Posterior vena cava (tissue), 2 donors: ENCODE measurements around the gene CCDC117. TPM values are rescaled to one million over a fixed set of nuclear protein-coding genes. Genes with fewer than 3 reads are reported as not detected.
A peak's percentile ranks its signal among the peaks of the same experiment; 100 is the strongest.
"Not testable (repeated sequence)": the region's sequence is repeated elsewhere in the genome, so short reads cannot be mapped to it uniquely, and the experiment has no call there.

Source experiments
- DNase-seq: peaks from one replicate; pipeline ENCODE4 v3.0.0-alpha.2; 2020; ENCODE audit warnings: low spot score
- intact Hi-C, 2 donors: fragments of 100-400 bp; cut with DNase I; formaldehyde crosslinking; loops; one replicate each; pipeline versions ENCODE4 v1.14.1 to v1.14.2; 2022 to 2023
- long read RNA-seq, 2 donors: library from polyadenylated mRNA; unstranded; transcript quantifications; one replicate each; pipeline ENCODE4 v2.0.0, GENCODE V29; 2020 to 2021
- total RNA-seq, 2 donors: library from RNA; stranded (reverse); fragmentation: NEBNext Ultra II Directional; extraction: Animal tissue kit (Norgen Biotek cat#: 25700); gene quantifications; one replicate each; pipeline ENCODE4 v1.2.1, GENCODE V29; 2021
- donor health status: DM: yes; HTN: yes; CAD: no.
- donor health status: DM: yes; HTN: yes; CAD: no.

The CCDC117 gene, protein sequence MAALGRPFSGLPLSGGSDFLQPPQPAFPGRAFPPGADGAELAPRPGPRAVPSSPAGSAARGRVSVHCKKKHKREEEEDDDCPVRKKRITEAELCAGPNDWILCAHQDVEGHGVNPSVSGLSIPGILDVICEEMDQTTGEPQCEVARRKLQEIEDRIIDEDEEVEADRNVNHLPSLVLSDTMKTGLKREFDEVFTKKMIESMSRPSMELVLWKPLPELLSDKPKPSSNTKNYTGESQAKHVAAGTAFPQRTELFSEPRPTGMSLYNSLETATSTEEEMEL
- 10 to 100 TPM; 12.0 to 19.6 TPM for total RNA-seq
- long read RNA-seq, donor 1, transcript CCDC117-201 (5 exons, 3,985 nt), result major isoform, 5 of 11 reads
- long read RNA-seq, donor 1, partial matches to known transcripts, result 0 of 11 reads
- long read RNA-seq, donor 1, other reads (novel, unspliced or antisense), result 5 of 11 reads
- long read RNA-seq, donor 2, partial matches to known transcripts, result 1 of 5 reads
- long read RNA-seq, donor 2, other reads (novel, unspliced or antisense), result 3 of 5 reads

DNA sequence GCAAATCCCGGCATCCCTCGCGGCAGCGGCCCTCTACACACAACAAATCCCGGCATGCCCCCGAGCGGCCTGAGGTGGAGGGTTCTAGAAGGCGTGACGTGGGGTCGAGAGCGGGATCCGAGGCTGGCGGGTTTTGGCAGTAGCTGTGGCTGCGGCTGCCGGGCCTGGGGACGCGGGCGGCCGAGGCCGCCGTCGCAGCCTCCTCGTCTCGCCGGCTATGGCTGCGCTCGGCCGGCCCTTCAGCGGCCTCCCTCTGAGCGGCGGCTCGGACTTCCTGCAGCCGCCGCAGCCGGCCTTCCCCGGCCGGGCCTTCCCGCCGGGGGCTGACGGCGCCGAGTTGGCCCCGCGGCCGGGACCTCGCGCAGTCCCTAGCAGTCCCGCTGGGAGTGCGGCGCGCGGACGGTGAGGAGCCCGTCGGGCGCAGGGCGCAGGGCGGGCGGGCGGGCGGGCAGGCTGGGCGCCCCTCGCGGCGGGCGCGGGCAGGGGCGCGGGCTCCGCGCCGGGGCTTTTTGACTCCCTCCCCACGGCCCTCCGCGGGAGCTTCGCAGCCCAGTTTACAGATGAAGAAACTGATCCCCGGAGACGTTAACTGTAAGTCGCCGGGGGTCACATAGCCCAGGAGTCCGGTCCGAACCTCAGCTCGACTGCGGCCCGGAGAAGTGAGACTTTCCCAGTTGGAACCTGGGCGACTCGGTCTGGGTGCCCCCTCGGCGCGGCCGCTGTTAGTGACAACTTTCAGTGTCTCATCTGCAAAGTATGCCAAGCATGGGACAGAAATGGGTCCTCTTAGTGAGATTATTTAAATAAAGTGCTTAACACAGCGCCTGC lies at the start of gene CCDC117:
Gene CCDC117, plus strand, starts transcription at position 63 of the 828 bp plus-strand sequence. Its CDS starts 155 bp downstream, at position 218.
- intact Hi-C loops, result no loop called here

DNA sequence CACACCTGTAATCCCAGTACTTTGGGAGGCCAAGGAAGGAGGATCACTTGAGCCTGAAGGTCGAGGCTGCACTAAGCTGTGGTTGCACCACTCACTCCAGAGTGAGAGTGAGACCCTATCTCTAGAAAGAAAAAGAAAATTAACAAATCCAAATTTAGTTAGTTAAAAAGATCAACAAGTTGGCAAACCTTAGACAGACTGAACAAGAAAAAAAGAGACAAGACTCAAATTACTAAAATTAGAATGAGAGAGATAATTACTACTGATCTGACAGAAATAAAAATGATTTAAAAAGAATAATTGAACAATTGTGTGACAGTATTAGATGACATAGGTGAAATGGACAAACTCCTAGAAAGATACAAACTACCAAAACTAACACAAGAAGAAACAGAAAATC lies 44.5 kb upstream of the CCDC117 start:
- intact Hi-C loops, result no loop called here
- no peak for DNase-seq

More for the DNA sequence above, at the start of gene CCDC117:
- DNase-seq, result peak; percentile 98

DNA sequence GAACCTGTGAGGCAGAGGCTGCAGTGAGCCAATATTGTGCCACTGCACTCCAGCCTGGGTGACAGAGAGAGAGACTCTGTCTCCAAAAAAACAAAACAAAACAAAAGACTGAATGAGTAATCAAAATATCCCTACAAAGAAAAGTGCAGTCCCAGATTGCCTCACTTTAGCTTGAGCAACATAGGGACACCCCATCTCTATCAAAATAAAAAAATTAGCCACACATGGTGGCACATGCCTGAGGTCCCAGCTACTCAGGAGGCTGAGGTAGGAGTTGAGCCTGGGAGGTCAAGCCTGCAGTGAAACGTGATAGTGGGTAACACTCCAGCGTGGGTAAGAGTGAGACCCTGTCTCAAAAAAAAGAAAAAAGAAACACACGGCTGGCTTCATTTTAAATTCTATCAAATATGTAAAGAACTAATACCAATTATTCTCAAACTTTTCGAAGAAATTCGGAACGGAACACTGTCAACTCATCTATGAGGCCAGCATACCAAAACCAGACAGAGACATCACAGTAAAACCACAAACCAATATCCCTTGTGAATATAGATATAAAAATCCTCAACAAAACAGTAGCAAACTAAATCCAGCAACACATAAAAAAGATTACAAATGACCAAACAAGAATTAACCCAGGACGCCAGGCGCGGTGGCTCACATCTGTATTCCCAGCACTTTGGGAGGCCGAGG lies 43.7 kb upstream of the CCDC117 start:
- no peak for DNase-seq
- intact Hi-C loops, result no loop called here

DNA sequence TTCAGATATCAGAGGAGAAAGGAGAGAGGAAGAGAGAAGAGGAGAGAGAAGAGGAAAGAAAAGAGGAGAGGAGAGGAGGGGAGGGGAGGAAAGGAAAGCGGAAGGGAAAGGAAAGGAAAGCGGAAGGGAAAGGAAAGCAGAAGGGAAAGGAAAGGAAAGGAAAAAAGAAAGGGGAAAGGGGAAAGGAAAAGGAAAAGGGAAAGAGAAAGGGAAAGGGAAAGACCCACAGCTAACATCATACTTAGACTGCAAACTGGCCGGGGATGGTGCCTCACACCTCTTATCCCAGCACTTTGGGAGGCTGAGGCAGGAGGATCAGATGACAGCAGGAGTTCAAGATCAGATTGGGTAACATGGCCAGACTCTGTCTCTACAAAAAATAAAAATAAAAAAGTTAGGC lies 42.3 kb upstream of the CCDC117 start:
- no peak for DNase-seq
- intact Hi-C loops, result no loop called here

DNA sequence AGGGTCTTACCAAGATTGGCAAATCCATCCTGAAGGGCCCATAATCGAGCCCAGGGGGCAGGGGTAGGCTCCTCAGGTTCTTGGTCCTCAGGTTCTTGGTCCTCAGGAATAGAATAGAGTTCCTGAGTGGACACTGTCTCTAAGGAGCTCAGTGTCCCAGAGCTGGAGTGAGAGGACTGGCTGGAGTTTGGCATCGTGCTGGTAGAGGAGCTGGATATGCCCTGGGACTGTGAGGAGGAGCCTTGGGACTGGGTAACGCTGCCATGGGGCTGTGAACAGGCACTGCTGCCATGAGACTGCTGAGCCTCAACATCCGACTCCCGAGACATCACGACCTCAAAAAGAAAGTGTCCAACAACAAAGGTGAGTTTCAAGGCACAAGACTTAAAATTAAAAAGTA lies 38.1 kb upstream of the CCDC117 start:
- DNase-seq, result no peak
- intact Hi-C loops, result no loop called here

DNA sequence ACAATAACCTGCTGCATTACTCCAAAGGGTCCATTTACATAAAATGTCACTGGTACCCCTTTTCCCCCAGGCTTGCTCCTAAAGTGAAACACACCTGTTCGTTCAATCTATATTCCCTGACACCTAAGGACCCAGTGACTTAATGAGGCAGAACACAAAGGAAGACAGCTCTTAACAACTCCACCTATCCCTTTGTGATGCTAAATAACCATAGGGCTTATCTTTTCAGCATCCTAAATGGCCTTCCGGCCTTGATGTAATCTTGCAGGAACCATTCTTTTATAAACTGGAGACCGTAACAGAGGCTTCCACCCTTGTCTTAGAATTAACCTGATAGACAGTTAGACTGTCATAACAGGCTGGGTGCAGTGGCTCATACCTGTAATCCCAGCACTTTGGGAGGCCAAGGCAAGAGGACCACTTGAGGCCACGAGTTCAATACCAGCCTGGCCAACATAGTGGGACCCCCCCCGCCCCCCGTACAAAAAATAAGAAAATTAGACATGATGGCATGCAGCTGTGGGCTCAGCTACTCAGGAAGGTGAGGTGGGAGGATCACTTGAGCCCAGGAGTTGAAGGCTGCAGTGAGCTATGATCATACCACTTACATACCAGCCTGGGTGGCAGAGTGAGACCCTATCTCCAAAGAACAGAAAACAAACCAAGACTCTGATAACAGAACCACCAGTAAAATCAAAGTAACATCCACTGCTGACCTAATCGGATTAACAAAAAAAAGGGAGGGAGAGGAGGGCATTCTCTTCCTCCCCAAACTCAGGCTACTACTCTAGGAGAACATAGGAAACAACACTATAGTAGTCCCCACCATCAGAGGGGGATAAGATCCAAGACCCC lies 36.0 kb upstream of the CCDC117 start:
- no peak for DNase-seq
- intact Hi-C loops, result loop anchor here in 1 of 2 donors (5.0 kb wide), 1 partner anchor 69 kb away; no protein-coding TSS in a partner anchor

DNA sequence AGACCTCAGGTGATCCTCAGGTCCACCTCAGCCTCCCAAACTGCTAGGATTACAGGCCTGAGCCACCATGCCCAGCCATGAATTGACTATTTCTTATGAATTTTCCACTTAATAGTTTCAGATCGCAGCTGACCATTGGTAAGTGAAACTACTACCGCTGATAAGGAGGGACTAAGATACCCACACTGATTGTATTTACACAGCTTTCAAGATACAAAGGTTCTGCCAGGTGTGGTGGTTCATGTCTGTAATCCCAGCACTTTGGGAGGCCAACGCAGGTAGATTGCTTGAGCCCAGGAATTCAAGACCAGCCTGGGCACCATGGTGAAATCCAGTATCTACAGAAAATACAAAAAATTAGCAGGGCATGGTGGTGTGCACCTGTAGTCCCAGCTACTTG lies 34.8 kb upstream of the CCDC117 start:
- intact Hi-C loops, result loop anchor here in 1 of 2 donors (5.0 kb wide), 1 partner anchor 70 kb away; no protein-coding TSS in a partner anchor
- DNase-seq, result no peak

DNA sequence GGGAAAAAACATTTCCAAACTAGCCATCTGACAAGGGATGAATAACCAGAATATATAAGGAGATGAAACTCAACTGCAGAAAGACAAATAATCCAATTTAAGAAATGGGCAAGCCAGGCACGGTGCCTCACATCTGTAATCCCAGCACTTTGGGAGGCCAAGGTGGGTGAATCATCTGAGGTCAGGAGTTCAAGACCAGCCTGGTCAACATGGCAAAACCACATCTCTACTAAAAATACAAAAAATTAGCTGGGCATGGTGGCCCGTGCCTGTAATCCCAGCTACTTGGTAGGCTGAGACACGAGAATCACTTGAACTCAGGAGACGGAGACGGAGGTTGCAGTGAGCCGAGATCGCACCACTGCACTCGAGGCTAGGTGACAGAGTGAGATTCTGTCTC lies 33.6 kb upstream of the CCDC117 start:
- peak; percentile 0 for DNase-seq
- intact Hi-C loops, result loop anchor here in 1 of 2 donors (5.0 kb wide), 1 partner anchor 72 kb away; no protein-coding TSS in a partner anchor

DNA sequence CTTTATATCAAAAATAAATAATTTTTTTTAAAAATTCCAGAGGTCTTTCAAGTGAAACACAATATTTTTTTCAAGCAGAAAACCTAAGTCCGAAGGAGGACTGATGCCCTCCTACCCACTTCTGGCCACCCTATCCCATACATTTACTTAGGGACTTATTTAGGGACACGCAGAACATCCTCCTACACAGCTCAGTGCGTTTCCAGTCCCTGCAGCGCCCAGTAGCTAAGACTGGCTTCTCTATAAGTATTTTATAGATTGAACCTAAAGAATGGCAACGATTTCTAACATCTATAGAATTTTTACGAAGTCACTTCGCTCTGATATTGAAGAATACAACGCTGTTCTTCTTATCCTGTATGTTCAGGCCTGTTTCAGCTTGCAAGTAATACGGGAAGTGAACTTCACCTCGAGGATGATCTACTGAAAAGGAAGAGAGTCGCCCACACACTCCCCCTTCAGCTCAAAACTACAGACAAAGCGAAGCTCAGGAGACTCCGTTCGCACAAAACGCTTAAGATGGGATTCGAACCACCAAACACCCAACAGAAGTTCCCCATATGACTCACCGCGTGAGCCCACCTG lies 31.2 kb upstream of the CCDC117 start:
- intact Hi-C loops, result no loop called here
- no peak for DNase-seq

DNA sequence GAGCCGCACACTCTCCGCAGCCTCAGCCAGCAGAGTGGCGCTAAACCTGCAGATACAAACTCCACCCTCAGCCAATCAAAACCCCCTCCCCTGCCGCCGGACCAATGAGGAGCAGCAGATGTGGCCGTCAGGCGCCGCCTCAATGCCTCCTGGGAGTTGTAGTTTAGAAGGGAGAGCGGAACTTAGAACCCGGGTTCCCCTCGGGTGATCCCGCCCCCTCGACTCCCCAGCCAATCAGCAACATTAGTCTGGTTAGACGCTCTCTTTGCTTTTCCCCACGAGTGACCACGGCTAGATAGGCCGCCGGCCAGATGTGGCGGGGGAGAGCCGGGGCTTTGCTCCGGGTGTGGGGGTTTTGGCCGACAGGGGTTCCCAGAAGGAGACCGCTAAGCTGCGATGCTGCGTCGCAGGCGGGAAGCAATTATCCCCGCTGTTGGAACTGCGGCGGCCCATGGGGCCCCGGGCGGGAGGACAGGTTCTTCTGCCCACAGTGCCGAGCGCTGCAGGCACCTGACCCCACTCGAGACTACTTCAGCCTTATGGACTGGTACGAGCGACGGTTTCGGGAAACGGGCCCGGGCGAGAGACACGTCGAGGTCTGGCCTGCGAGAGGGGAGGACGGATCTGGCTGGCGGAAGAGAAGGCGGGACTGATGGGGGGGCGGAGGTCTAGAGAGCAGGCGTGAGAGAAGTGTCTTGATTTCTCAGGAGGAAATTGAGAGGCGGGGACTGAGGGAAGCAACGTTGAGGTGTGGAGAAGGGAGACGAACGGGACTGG lies 30.5 kb upstream of the CCDC117 start, which contains the start of the genes CHEK2 and HSCB:
Gene CHEK2, minus strand, starts transcription at position 36 of the 777 bp plus-strand sequence. CDS start 7,099 bp downstream, outside the sequence.
Gene HSCB, plus strand, starts transcription at position 255 of the 777 bp plus-strand sequence. Its CDS starts 57 bp downstream, at position 312.
- DNase-seq, result peak; percentile 99
- intact Hi-C loops, result no loop called here

DNA sequence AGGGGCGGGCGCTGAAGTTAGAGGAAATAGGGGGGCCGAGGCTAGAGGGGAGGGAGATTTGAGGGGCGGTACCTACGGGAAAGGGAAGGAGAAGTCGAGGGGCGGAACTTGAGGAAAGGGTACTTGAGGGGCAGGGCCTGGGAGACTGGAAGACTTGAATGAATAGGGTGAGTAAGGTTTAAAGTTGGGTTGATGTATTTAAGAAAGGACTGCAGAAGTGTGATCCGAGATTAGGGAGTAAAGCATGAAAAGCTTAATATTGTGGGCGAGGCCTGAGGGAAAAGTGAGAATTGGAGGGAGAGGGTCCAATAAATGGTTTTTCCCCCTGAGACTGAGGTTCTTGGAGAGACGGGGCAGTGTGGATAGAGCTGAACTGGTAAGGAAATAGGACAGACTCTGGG lies 29.9 kb upstream of the CCDC117 start:
- intact Hi-C loops, result no loop called here
- DNase-seq, result no peak

DNA sequence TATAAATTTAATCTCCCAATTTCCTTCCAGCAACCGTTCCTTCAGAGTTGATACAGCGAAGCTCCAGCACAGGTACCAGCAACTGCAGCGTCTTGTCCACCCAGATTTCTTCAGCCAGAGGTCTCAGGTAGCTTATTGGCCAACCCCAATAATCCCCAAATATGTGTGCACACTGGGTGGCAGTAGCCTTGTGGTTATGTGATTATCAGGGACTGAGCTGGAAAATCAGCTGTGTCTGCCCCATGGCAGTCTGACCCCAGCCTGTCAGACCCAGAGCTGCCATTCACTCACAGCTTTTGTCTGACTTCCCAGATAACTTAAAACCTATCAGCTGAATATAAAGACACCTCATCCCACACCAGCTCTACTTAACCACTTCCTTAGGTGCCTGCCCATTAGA lies 28.6 kb upstream of the CCDC117 start:
- intact Hi-C loops, result no loop called here
- no peak for DNase-seq

DNA sequence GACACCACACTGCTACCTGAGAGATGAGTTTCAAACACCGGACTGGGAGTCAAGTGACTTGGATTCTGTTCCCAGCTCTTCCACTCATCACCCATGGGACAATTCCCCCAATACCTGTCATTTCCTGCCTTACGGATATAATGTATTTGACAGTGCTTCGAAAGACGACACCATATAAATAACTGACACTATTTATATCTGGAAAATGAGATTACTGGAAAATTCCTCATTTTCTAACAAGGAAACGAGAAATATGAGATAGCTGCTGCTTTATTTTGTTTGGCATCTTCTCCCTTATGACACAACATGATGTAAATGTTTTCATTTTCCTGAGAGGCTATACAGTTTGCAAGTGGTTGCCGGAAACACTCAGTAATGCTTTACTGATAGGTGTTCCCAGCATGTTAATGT lies 22.0 kb upstream of the CCDC117 start:
- intact Hi-C loops, result no loop called here
- no peak for DNase-seq

DNA sequence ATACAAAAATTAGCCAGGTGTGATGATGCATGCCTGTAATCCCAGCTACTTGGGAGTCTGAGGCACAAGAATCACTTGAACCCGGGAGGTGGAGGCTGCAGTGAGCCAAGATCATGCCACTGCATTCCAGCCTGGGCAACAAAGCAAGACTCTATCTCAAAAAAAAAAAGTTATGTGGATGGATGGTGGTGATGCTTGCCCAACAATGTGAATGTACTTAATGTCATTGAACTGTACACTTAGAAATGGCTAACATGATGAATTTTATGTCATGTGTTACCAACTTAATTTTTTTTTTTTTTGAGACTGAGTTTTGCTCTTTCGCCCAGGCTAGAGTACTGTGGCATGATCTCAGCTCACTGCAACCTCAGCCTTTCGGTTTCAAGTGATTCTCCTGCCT lies 18.0 kb upstream of the CCDC117 start:
- not testable (repeated sequence) for DNase-seq

DNA sequence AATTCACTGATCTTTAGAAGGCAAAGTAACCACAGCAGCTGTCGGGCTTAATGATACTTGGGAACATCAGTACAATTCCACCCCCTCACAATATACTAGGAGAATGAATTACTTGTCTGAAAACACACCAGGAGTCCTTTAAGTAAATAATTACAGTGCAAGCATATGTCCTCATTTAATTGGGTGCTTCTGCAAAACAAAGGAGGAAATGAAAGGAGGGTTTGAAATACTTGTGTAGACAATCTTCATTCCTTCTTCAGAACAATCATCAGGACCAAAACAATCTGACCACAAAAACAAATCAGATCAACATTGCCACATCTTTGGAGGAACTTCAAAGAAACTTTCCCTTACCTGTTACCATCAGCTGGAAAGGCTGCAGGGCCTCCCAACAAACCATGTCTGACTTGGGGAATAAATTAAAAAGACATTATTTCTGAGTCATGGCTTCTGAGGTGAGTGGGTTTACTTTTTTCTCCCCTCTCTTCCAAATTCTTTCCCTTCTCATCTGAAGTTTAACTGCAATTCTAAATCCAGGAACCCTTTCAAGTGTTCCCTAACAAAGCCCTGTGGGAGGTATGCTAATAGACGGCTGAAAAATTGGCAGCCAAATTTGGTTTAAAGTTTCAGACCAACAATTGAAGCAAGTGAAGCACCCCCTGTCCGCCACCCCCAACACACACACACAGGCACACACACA lies 12.5 kb upstream of the CCDC117 start:
- intact Hi-C loops, result no loop called here
- no peak for DNase-seq

More for the DNA sequence above, 18.0 kb upstream of the CCDC117 start:
- intact Hi-C loops, result not testable (repeated sequence)

DNA sequence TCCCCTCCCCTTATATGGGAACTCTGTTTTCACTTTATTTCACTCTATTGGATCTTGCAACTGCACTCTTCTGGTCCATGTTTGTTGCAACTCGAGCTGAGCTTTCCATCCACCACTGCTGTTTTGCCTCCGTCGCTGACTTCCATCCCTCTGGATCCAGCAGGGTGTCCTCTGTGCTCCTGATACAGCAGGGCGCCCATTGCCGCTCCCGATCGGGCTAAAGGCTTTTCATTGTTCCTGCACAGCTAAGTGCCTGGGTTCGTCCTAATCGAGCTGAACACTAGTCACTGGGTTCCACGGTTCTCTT lies 11.1 kb upstream of the CCDC117 start:
- DNase-seq, result no peak
- intact Hi-C loops, result no loop called here

DNA sequence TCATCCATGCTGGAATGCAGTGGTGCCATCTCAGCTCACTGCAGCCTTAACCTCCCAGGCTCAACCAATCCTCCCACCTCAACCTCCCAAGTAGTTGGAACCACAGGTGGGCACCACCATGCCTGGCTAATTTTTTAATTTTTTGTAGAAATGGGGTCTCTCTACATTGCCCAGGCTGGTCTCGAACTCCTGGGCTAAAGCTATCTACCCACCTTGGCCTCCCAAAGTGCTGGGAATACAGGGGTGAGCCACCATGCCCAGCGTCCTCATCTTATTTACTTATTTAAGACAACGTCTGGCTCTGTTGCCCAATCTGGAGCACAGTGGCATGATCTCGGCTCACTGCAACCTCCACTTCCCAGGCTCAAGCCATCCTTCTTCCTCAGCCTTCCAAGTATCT lies 10.5 kb upstream of the CCDC117 start:
- DNase-seq, intact Hi-C loops: not testable (repeated sequence)
